GM21423 (cell line): ENCODE measurements around the gene CYP4X1.
"Not testable (repeated sequence)": the region's sequence is repeated elsewhere in the genome, so short reads cannot be mapped to it uniquely, and the experiment has no call there.

Experiments used
- ATAC-seq: cut with Tn5 transposase; IDR thresholded peaks from one replicate; pipeline ENCODE4 v1.9.1; 2021; ENCODE audit warnings: mild to moderate bottlenecking, moderate library complexity; ENCODE audit not compliant: unreplicated experiment

CYP4X1 gene, protein sequence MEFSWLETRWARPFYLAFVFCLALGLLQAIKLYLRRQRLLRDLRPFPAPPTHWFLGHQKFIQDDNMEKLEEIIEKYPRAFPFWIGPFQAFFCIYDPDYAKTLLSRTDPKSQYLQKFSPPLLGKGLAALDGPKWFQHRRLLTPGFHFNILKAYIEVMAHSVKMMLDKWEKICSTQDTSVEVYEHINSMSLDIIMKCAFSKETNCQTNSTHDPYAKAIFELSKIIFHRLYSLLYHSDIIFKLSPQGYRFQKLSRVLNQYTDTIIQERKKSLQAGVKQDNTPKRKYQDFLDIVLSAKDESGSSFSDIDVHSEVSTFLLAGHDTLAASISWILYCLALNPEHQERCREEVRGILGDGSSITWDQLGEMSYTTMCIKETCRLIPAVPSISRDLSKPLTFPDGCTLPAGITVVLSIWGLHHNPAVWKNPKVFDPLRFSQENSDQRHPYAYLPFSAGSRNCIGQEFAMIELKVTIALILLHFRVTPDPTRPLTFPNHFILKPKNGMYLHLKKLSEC

DNA sequence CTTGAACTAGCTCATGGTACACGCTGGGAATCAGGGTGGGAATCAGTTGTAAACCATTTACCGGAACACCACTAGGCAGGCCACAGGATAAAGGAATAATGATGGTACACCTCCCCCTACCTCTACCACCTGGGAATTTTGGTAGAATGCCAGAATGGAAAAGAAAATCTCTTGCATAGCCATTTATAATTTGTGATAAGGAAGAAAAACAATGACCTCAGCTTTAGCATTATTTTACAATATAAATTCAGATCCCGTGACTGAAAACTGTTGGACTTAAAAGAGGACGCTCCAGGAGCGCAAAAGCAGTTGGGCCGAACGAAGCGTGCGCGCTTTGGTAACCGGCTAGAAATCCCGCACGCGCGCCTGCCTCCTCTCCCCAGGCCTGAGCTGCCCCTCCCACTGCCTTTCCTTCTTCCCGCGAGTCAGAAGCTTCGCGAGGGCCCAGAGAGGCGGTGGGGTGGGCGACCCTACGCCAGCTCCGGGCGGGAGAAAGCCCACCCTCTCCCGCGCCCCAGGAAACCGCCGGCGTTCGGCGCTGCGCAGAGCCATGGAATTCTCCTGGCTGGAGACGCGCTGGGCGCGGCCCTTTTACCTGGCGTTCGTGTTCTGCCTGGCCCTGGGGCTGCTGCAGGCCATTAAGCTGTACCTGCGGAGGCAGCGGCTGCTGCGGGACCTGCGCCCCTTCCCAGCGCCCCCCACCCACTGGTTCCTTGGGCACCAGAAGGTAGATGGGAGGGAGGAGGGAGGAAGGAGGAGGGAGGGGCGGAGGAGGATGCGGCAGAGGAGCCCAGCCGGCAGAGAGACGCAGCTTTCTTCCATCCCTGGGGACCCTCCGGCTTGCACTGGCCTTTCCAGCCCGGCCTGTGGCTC is at the start of gene CYP4X1:
Gene CYP4X1, plus strand, starts transcription at position 402 of the 873 bp plus-strand sequence. Its CDS starts 149 bp downstream, at position 551.
- ATAC-seq: no peak

DNA sequence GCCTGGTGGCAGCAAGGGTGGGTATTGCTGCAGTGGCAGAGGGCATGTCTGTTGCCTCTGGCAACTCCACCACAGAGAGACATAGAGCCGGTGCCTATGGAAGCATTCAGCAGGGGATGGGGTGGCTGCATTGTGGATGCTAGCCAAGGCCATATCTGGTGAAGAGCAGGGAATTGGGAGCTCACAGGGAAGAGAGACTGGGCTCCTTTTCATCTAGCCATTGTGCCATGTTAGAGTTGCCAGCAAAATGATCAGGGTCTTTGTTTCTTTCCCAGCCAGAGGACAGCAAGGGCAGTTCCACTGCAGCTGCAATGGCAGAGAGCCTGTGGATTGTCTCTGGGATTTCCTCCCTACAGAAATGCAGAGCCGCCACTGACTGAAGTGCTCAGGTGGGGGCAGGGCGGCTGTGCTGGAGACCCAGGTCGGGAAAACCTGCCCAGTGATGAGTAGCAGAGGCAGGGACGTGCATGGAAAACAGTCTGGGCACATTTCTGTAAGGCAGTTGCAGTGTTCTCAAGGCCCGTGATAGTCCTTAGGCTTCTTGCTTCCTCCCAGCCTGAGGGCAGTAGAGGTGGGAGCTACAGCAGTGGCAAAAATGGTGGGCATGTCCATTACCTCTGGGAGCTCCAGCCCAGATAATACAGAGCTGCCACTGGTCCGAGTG is 40.2 kb upstream of the CYP4X1 start:
- ATAC-seq: no peak

- ATAC-seq: no peak
Observed at GRCh38 chr1:46983830-46984586, 39.5 kb upstream of the CYP4X1 start.

GRCh38 chr1:46990541-46990940 is 32.9 kb upstream of the CYP4X1 start:
- not testable (repeated sequence) for ATAC-seq

DNA sequence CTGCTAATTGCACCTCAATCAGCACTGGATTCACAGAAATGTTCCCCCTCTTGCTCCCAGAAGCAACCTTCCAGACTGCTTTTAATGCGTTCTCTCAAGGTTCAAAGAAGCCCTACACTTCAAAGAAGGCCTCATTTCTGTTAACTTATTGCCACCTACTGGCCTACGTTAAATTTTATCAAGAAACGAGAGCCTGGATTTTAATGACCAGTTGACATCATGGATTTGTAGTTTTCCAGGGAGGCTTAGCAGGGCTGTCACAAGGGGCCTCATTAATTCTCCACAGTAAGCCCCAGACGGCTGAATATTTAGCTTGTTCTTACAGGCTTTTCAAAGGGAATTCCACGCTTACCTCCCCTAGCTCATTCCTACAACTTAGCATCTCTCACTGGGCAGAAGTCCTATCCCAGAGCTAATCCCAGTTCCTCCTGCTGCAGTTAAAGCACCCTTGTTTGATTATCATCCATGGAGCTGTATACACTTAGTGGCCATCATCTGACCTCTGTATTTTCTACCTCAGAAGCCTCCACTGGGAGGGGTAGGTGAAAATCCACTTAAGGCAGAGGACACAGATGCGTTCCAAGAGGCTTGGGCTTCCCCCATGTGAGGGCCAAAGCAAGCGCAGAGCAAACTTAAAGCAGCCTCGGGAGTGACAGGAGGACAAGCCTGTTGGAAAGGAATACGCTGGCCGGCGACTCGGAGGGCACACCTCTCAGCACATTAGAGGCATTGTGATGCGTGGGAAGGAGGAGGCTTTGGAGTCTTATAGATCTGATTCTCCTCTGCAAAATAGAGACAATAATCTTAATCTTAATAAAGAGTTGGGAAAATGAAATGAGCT is 32.2 kb upstream of the CYP4X1 start:
- ATAC-seq: no peak

DNA sequence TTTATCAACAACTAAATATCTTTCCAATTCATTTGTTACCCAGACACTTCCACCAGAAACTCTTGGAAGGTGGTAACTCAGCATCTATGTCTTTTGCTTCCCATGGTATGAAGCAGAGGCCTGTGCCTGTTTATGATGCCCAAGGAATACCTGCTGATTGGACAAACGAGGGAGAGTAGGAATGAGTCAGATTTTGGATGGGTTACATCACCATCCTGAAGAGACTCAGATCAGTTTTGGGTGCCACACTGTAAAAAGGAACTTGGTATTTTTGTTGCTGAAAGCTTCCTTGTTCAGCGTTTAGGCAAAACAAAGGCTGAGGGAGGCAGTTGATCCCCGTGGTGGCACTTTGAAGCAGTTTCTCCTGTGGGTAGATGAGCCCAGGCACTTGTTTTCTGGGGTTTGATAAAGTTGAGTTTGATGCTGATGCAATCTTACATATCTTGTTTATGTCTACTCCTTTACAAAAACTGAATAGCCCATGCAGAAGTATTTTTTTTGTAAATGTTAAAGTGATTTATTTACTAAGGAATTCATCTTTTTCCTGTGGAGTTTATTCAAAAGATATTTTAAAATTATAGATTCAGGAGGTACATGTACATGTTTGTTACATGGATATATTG is 26.7 kb upstream of the CYP4X1 start:
- no peak for ATAC-seq

- no peak for ATAC-seq
Observed at GRCh38 chr1:47002211-47002610, 21.3 kb upstream of the CYP4X1 start.

GRCh38 chr1:47003896-47004403 is 19.5 kb upstream of the CYP4X1 start:
- no peak for ATAC-seq

GRCh38 chr1:47006437-47006836 is 17.0 kb upstream of the CYP4X1 start:
- not testable (repeated sequence) for ATAC-seq

DNA sequence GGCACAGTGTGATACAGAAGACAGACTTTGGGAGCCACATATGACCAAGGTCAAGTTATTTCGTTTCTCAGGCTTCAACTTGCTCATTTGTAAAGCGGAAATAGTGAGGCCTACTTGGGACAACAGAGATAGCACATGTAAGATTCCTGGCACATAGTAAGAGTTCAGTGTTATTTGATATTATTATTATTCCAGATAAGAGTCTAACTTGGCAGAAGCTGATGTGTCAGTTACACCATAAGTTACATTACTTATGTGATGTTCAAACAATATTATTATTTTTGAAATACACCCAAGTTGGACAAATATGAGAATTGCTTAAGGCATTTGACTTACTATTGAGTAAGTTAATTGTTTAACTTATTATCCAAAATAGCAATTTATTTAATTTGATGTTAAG is 10.2 kb upstream of the CYP4X1 start:
- no peak for ATAC-seq

DNA sequence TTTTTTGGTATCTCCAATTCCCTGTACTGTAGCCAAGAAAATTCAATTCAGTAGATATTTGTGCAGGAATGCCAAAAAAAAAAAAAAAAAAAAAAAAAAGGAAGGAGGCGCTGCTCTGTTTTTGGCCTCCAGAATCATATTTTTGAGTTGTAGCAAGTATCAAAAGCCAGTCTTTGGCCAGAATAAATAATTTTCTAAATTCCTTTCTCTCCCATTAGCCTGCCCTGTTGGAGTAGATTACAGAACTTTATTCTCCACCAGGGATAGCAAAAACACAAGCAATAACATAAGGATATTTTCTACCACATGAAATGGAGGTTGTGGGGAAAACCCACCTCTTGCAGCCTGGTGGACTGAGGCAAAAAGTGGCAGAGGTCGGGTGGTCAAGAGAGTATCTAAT is 2.4 kb upstream of the CYP4X1 start:
- no peak for ATAC-seq

DNA sequence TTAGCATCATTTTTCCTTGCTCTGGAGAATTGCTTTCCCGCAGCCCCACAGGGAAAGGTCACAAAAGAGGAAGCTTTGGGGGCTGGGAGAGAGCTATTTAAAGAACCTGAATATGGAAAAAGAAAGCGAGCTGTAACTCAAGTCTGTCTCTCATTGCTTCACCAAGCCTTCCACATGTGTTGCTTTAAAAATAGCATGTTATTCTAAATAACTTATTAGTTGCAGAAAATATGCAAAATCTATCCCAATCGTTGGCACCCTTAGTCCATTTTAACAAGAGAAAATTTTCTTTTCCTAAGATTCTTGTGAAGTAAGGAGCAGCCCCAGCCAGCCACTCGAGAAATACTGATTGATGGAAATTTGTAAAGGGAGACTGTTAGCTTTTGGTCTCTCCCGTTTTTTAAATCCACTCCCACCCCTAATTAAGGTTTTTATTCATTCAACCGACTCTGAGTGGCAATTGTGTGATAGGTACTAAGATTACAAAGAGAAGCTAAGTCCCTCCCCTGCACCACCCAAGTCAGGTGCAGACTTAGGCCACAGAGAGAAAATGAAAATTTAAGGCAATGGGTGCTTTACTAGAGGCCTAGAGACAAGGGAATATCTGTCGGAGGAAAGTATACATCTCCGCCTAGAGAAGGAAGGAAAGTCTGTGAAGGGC is 802 bp downstream of the CYP4X1 start:
- ATAC-seq: no peak

DNA sequence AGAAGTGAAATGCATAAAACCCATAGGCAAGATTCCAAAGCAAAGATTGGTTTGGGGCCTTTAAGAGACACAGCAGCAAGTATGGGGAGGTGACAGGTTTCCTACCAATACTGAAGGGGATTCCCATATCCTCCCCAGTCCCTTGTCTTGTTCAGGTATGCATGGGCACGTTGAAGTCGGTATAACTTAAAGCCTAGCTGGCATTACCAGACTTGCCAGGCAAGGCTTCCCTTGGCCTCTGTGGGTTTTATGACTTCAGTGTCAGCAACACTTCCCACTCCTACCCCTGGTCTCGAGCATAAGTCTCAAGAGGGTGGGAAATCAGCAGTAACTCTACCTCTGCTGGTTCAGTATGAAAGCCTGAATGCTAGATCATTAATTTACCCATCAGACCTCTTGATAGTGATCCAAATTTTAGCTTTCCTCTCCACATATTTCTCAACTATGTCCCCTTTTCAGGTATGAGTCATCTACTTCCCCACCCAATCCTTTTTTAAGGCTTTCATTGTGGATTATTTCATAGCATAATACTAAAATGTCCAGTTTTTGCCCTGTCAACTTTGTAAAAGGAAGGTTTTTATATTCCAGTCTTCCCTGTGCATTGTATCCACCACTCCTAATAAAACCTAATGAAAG is 6.8 kb downstream of the CYP4X1 start:
- ATAC-seq: no peak

DNA sequence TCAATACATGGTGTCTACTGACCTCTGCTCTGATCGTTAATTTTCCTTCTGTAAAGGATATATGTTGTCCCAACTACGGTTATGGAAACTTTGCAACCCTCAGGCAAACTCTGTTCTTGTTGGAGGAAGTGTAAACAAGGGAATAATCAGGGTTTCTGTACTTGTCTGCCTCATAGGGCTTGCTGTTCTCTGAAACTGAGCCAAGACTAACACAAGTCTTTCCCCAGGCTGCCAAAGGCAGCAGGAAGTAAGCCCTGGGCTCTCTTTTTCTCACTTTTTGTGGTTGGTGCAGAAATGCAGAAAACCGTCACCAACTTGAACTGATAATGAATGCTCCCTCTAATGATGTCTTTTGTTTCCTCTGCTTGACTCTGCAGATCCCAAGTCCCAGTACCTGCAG is 7.6 kb downstream of the CYP4X1 start:
- no peak for ATAC-seq

DNA sequence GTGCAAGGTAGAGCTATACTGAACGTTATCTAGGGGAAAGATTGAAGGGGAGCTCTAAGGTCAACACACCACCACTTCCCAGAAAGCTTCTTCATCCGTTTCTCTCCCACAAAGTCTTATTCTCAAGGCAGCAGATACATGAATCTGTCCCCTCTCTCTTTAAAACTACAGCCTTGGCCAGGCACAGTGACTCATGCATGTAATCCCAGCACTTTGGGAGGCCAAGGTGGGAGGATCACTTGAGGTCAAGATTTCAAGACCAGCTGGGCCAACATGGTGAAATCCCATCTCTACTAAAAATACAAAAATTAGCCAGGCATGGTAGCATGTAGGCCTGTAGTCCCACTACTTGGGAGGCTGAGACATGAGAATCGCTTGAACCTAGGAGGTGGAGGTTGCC is 8.1 kb downstream of the CYP4X1 start:
- no peak for ATAC-seq

DNA sequence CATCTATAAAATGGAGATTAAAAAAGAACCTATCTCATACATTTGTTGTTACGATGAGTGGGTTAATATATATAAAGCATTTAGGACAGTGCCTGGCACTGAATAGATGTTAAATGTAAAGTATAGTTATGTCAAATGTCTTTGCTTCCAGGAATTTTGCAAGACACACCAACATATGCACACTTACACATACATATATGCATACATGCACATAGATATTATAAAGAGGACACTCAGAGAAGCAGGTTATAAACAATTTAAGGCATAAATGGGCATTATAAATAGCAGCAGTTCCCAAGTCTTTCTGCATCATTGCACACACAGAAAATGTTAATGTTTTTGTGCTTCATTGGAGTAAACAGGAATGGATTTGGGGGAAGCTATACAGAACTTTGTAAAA is 13.3 kb downstream of the CYP4X1 start:
- ATAC-seq: no peak

GRCh38 chr1:47059376-47059775 is 35.9 kb downstream of the CYP4X1 start:
- no peak for ATAC-seq

DNA sequence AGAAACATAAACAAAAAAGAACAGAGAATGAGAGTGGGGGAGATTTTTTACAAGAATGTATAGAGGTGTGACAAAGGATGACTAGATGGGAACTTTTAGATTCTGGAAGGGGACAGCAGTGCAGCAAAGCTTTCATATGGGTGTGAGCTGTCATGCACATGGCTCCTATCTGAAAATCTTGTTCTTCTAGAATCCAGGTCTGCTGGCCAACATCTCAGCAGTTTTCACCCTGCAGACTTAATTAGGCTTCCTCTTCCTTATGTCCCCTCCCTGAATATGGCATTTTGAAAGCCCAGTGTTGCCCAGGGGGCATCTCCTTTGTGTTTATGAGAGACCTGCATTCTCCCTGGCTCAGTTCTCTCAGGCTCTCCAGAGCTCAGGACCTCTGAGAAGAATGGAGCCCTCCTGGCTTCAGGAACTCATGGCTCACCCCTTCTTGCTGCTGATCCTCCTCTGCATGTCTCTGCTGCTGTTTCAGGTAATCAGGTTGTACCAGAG is 43.7 kb downstream of the CYP4X1 start, which contains the start of gene CYP4Z1:
Gene CYP4Z1, plus strand, starts transcription at position 135 of the 498 bp plus-strand sequence. Its CDS starts 260 bp downstream, at position 395.
- no peak for ATAC-seq
